Left renal pelvis (tissue), 4 donors: ENCODE measurements around the gene ZNF280B. TPM values are rescaled to one million over a fixed set of nuclear protein-coding genes. Genes with fewer than 3 reads are reported as not detected.
A peak's percentile ranks its signal among the peaks of the same experiment; 100 is the strongest.
"Not testable (repeated sequence)": the region's sequence is repeated elsewhere in the genome, so short reads cannot be mapped to it uniquely, and the experiment has no call there.

Source experiments
- DNase-seq, 4 donors: peaks; one replicate each; pipeline ENCODE4 v3.0.0-alpha.2; 2013; ENCODE audit warnings: low read depth in 4 of 4, low spot score in 3 of 4
- polyA plus RNA-seq, 4 donors: library from polyadenylated mRNA; unstranded; fragments of 120-200 nt; gene quantifications; one replicate each; pipeline ENCODE4 v1.2.1, GENCODE V29; 2013; ENCODE audit not compliant: insufficient read length in 4 of 4

The ZNF280B gene
- polyA plus RNA-seq, 4 donors: 4.9 to 5.3 (median 5.0) TPM

DNA sequence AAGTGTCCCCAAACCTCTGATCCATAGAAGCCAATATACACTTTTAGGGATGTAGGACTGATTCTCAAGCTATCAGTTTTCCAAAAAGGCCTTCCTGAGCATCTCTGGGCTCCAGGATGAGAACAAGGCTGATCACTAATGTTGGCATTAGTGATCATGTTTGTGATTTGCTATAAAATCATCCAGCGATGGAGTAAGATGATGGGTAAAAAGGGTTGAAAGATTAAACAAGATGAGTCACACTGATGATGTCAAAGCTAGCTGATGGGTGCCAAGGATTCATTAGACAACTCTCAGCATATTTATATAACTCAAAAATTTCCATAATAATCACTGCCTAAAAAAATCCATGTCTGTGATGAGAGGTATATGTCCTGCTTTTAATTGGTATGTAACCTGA is 42.8 kb downstream of the ZNF280B start:
- DNase-seq: no peak

GRCh38 chr22:22465094-22465602 is 43.4 kb downstream of the ZNF280B start:
- DNase-seq: no peak

DNA sequence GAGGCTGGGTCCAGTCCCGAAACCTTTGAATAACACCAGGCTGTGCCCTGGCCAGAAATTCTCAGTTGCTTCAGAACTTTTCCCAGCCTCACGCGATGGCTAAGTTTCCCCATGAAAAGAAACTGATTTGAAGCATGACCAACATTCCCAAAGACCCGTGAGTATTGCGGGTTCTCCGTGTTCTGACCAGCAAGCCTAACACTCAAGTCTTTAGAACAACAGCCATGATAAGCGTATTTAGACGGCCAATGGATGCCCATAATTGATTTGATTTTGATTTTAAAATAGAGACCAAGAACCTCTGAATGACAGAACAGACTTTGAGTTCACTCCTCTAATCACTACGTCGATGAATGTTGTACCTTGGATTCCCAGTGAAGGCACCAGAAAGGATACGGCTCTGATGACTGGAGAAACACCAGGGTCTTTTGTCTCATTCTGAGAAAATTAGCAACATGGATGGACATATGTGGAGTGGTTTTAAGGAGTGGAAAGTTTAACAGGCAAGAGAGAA is 43.9 kb downstream of the ZNF280B start:
- no peak for DNase-seq

- DNase-seq: peak; percentile 39 to 59 (median 50)
Measured at GRCh38 chr22:22463855-22464540, 44.5 kb downstream of the ZNF280B start.

DNA sequence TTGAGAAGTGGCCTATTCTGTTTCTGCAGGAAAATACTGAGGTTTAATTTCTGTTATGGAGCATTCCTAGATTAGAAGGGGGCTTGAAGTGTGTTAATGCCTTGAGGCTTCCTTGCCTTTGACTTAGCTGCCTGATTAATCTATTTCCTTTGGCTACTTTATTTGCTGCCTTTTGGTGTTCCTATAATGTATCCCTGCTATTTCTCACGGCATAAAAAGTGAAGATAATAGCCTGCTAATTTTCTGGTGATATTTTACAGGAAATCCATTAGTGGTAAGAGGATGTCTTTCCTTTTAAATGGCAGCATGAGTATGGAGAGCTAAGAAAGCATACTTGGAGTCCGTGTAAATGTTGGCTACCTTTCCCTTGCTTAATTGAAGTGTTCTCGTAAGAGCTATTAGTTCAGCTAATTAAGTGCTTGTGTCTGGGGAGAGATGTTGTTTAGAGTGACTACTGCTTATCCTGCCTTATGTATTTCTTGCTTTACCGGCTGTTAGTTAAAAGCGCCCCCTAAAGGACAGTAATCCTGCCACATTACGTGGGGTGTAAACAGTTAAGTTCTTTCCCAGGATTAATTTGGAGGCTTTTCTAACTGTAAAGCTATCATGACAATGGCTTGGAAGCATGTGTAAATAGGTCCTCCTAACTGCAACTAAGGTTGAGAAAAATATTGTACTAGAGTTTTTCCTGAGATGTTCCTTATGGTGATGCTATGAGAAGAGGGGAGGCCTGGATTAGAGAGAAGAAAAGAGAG is 45.6 kb downstream of the ZNF280B start:
- DNase-seq: no peak

- DNase-seq: no peak
Measured at GRCh38 chr22:22461583-22461982, 47.0 kb downstream of the ZNF280B start.

GRCh38 chr22:22461111-22461510 is 47.4 kb downstream of the ZNF280B start:
- DNase-seq: no peak

DNA sequence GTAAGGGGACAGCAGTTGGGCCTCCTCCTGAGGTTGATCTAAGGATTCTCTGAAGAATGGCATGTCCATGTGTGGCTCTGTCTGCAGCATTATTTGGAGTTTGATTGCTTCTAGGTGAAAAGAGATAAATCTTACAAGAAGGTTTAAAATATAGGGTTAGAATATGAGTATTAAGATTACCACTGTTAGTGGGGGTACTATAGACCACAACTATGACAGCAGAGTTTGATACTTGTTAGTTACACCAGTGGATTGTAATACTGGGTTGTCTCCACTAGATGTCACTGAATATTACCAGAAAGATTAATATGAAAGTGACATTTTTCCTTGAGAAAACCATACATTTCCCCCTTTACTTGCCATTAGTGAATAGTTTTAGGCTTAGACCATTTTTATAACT is 47.9 kb downstream of the ZNF280B start:
- no peak for DNase-seq

GRCh38 chr22:22460060-22460459 is 48.5 kb downstream of the ZNF280B start:
- DNase-seq: no peak

DNA sequence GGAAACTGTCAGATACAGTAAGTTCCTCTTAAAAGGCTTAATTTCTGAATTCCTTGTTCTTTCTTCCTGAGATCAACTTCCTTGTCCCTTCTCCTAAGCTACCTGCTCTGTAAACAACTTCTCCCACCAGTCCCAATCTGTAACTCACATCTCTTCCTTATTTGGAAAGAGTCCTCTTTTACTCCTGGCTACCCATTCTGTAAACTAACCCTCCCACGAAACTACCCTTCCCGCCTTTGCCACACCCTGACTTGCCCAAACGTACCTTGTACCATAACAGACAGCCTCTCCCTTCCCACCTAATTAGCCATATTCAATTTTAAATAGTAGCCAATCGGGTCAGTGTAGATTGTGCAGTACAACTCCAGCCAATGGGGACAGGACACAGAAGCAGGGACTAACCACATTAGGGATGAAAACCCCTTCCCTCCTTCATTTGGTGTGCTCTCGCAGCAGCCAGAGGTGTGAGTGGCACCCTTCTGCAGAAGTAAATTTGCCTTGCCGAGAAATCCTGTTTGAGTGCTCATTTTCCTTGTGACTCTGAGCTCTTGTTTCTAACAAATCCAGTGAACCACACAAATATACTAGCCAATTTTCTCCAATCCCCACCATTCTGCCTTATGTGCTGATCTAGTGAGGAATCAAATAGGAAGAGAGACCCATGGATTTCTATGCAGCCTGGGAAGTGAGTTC is 49.5 kb downstream of the ZNF280B start:
- DNase-seq: no peak

- no peak for DNase-seq
Measured at GRCh38 chr22:22458387-22458786, 50.2 kb downstream of the ZNF280B start.

DNA sequence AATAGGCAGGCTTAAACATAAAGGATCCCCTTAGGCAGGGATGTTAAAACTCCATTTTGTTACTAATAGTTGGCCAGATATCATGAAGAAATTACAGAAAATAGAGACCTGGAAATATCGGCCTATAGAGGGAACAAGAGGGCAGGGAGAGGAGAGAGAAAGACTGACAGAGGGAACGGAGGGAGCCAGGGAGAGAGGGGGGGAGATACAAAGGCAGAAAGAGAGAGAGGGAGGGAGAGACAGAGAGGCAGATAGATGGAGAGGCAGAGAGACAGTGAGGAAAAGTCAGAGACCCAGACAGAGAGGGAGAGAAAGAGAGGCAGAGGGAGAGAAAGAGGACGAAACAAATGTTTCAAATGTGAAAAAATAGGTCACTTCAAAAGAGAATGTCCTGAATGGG is 53.5 kb downstream of the ZNF280B start:
- DNase-seq: no peak

- DNase-seq: no peak
Measured at GRCh38 chr22:22452996-22453686, 55.4 kb downstream of the ZNF280B start.

DNA sequence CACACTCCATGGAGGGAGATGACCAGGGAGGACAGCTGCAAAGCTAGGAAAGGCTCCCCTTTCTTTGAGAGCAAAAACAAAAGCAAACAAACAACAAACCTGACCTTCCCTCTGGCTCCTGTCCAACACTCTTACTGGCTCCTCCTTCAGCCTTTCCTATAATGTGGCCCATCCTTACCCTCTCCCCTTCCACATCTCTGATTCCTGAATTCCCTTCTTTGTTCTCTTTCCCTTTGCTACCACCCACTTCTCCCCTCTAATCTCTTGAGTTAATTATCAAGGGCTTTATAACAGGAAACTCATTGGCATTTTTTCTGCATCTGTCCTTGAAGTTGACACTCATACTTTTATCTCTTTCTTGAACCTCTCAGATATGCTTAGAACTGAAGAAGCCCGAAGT is 56.3 kb downstream of the ZNF280B start:
- no peak for DNase-seq

DNA sequence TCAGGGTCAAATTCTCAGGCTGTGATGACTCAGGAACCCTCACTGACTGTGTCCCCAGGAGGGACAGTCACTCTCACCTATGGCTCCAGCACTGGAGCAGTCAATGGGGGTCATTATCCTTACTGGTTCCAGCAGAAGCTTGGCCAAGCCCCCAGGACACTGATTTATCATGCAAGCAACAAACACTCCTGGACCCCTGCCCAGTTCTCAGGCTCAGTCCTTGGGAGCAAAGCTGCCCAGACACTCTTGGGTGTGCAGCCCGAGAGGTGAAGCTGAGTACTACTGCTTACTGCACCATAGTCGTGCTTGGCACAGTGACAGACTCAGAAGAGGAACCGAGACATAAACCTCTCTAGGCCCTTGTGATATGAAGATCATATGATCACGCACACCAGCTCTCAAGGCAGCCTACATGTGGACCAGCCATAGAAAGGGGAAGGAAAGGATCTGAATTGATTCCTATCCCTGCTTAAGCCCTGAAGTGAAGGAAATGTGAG is 58.2 kb downstream of the ZNF280B start:
- DNase-seq: no peak

DNA sequence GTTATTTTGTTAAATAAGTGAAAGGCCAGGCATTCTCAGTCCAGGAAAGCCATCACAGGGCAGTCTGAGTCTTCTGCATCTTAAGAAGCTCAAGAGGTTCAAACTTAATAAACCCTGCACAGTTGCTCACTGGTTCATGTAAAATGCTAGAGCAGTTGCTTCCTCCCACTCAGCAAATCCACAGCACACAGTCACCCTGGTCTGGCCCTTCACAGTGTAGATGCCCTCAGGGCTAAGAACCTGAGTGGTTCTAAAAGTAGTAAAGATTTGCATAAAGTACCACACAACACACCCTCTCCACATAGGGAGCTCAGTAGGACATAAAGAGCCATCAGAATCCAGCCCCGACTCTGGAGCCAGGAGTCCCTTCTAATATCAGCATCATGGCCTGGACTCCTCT is 58.7 kb downstream of the ZNF280B start:
- DNase-seq: no peak

GRCh38 chr22:22446517-22446916 is 62.0 kb downstream of the ZNF280B start:
- DNase-seq: no peak

DNA sequence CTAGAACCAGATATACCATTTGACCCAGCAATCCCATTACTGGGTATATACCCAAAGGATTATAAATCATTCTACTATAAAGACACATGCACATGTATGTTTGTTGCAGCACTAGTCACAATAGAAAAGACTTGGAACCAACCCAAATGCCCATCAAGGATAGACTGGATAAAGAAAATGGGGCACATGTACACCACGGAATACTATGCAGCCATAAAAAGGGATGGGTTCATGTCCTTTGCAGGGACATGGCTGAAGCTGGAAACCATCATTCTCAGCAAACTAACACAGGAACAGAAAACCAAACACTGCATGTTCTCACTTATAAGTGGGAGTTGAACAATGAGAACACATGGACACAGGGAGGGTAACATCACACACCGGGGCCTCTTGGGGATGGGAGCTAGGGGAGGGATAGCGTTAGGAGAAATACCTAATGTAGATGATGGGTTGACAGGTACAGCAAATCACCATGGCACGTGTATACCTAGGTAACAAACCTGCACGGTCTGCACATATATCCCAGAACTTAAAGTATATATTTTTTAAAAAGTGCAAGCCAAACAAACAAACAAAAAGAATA is 64.4 kb downstream of the ZNF280B start:
- not testable (repeated sequence) for DNase-seq

DNA sequence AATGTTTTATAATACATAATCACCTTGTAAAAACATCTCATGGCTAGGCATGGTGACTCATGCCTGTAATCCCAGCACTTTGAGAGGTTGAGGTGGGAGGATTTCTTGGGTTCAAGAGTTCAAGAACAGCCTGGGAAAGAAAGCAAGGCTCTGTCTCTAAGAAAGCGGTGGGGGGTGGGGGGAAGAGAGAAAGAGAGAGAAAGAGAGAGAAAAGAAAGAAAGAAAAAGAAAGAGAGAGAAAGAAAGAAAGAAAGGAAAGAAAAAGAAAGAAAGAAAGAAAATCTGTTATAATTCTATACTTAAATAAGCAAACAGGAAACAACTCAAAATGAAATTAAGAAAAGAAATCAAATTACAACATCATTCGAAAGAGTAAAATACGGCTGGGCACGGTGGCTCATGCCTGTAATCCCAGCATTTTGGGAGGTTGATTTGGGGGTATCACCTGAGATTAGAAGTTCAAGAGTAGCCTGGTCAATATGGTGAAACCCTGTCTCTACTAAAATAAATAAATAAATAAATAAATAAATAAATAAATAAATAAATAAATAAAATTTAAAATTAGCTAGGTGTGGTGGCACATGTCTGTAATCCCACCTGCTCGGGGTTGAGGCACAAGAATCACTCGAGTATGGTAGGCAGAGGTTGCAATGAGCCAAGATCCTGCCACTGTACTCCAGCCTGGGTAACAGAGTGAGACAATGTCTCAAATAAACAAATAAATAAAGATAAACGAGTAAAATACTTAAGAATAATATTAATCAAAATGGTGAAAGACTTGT is 65.4 kb downstream of the ZNF280B start:
- no peak for DNase-seq
